NCI-H2107 treated with DMSO at 0.1 percent for 48 hours (cell line): Measurements from ENCODE around the gene TCL1B.
A peak's percentile ranks its signal among the peaks of the same experiment; 100 is the strongest.
"Not testable (repeated sequence)": the region's sequence is repeated elsewhere in the genome, so short reads cannot be mapped to it uniquely, and the experiment has no call there.

Source experiments
- DNase-seq: peaks from one replicate; lab custom pipeline; 2025; ENCODE audit not compliant: unreplicated experiment; lab: John Stamatoyannopoulos, UW

TCL1B gene

GRCh38 chr14:95700221-95700976 is 14.2 kb downstream of the TCL1B start:
- no peak for DNase-seq

- no peak for DNase-seq
Measured at GRCh38 chr14:95701846-95702221, 15.6 kb downstream of the TCL1B start.

DNA sequence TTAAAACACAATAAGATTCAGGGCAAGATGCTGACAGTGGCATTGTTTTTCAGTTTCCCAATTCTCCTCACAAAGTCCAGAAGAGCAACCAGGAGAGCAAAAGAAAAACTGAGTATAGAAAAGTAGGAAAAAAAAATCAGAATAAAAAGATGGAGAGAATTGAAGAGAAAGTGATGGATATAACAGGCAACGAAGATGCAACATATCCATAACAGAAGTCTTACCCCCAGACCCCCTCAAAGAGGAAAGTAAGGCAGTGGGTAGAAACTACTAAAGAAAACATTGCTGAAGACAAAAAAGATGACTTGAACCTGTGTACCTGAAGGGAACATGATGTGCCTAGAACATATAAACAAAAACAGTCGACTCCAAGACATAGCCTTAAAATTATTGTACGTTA is 17.1 kb downstream of the TCL1B start:
- DNase-seq, result no peak

- no peak for DNase-seq
Measured at GRCh38 chr14:95703805-95704204, 17.6 kb downstream of the TCL1B start.

DNA sequence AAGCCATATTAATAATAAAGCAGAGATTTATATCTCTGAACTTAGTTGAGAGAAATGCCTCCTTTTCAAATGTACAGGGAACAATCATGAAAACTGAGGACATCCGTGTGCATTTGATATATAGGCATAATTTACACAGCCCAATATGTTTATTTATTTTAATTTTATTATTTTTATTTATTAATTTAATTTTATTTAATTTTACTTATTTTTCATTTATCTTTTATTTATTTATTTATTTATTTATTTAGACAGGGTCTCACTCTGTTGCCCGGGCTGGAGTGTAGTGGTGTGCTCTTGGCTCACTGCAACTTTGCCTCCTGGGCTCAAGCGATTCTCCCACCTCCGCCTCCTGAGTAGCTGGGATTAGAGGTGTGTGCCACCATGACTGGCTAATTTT is 19.3 kb downstream of the TCL1B start:
- no peak for DNase-seq

- DNase-seq, result no peak
Measured at GRCh38 chr14:95707327-95707726, 21.1 kb downstream of the TCL1B start.

GRCh38 chr14:95710106-95710505 is 23.9 kb downstream of the TCL1B start:
- DNase-seq, result no peak

DNA sequence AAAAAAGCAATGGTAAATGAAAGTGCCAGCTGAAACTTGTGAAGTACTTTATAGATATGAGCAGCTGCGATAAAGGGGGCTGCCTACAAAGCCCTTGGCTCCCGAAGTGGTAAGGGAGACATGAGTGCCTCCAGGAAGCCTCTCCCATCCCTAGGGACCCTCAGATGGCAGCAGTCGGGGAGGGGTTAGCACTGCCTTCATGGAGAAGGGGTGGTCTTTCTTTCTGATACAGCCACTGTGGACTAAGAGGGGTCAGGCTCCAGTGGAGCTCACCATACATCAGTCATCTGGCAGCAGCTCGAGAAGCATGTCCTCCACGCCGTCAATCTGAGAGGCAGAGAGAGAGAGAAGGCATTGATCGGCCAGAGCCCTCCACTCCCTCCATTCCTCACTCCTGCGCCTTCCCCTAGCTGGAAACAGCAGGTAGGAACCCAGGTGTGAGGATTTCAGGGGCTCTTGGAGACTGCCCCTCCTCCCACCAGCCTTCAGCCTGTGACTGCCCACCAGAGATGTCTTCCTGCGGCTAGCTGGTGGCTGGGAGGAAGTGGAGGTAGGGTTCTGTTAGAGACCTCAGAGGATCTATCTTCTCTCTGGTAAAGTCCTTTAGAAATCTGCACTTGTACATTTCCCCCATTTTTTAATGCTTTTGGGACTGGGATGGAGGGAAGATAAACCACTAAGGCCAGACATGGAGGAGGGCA is 25.4 kb downstream of the TCL1B start:
- DNase-seq, result no peak

DNA sequence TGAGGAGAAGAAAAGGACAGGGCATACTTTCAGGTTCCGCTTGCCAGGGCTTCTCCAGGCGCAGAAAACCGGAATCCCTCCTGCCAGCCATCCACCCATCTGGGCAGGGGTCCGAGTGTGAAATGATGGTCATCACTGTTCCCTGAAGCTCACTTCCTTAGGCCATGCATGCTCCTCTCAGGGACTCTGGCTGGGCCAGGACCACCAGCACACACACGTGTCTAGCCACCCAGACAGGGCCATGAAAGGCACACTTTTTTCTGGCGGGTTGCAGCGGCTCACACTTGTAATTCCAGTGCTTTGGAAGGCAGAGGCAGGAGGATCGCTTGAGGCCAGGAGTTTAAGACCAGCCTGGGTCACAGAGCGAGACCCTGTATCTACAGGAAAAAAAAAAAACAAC is 26.2 kb downstream of the TCL1B start:
- no peak for DNase-seq

- no peak for DNase-seq
Measured at GRCh38 chr14:95713596-95714371, 27.6 kb downstream of the TCL1B start, which contains the start of gene TCL1A. Gene TCL1A, minus strand, starts transcription at chr14:95714125. Its CDS starts 59 bp downstream, at chr14:95714066.

- DNase-seq, result no peak
Measured at GRCh38 chr14:95722525-95723190, 36.4 kb downstream of the TCL1B start.

DNA sequence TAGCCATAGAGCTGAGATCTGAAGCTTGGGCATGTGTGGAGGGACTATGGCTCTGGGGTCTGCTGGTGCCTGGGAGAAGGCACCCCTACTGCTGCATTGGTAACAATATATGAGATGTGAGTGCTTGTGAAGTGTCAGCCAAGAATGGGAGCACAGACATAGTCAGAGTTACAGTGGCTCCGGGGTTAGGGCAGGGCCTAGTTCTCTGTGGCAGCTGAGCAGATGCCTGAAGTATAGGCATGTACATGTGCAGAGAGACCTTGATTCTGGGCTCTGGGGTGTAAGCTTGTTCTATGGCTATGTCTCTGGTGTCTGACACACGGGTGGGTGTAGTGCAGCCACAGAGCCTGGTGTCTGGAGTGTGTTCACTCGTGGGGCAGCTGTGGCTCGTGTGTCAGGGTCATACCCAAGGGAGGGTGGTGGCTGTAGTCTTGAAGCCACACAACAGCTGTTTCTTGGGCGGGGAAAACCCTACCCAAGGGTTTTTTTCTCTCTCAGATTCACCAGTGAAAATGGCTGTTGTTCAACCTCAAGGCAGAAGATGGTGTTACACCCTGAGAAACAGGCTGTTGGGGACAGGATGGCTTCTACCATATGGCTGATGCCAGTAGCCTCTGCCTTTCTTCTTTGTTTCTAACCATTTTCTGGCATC is 39.6 kb downstream of the TCL1B start:
- DNase-seq, result no peak

GRCh38 chr14:95727056-95727700 is 41.0 kb downstream of the TCL1B start:
- DNase-seq, result peak; percentile 66

- DNase-seq, result not testable (repeated sequence)
Measured at GRCh38 chr14:95729402-95730028, 43.3 kb downstream of the TCL1B start.

DNA sequence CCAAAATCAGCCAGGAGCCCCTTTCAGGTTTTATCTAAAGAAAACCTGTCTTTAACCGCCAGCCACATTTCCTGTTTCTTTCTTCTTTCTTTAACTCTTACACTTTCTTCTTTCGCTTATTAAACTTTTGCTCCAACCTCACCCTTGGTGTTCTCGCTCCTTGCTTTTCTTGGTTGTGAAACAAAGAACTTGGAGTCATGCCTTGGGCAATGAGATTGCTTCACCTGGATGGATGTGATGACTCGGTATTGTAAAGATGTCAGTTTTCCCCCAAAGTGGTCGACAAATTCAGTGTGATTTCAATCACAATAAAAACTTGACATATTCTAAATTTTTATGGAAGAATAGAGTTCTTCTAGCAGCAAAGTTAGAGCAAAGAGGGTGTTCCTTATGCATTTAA is 43.9 kb downstream of the TCL1B start:
- no peak for DNase-seq

DNA sequence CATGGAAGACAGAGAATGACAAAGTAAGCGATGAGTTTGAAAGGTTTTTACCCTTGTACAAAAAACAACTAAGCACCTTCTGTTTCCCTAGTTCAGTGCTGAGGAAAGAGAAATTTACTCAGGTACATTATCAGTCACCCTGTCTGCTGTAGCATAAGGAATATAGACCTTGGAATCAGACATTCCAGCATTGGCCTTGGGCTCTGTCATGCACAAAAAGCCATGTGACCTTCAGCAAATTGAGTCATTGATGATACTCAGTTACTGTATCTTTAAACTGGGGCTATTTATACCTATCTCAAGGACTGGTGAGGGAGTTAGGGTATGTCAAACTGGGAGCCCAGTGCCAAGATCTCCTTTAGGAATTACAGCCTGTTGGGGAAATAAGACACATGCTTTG is 47.0 kb downstream of the TCL1B start:
- DNase-seq, result no peak

GRCh38 chr14:95739356-95739755 is 53.1 kb downstream of the TCL1B start:
- DNase-seq, result no peak

- DNase-seq, result peak; percentile 99
Measured at GRCh38 chr14:95741038-95741490, 54.8 kb downstream of the TCL1B start.

DNA sequence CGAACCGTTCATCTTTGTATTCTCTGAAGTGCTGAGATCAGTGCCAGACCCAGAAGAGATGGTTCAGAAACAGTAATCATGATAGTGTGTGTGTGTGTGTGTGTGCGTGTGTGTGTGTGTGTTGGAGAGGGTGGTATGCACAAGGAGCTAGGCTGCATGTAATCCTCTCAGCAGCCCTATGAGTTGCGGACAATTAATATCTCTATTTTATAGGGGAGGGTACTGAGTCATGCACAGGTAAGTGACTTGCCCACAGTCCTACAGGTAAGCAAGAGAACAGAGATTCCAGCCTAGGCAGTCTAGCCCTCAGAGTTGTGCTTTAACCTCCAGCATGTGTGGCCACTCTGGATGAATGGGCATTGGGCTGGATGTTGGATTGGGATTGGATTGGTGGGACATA is 55.6 kb downstream of the TCL1B start:
- DNase-seq, result no peak
